Activated T-helper 2 cell treated with anti-CD3 and anti-CD28 coated beads, Interferon-gamma antibody, Interleukin-2, Interleukin-4, amounts not matched to agents 10 μg/mL and 5 μg/mL and 100 μg/mL, durations not matched to agents 14 hours and 24 hours and 36 hours (primary cell): ENCODE data around the gene ANK3. TPM values are rescaled to one million over a fixed set of nuclear protein-coding genes. Genes with fewer than 3 reads are reported as not detected.

Experiments
- DNase-seq: peaks from one replicate; pipeline ENCODE4 v3.0.0; 2021; ENCODE audit warnings: low spot score
- H3K27ac Mint-ChIP-seq: one replicate; pipeline ENCODE4 v1.8.0; 2021; ENCODE audit warnings: mixed read lengths
- H3K27me3 Mint-ChIP-seq: one replicate; pipeline ENCODE4 v1.8.0; 2021; ENCODE audit warnings: low read depth, mixed read lengths
- H3K36me3 Mint-ChIP-seq: one replicate; pipeline ENCODE4 v1.8.0; 2021; ENCODE audit warnings: low read depth, mixed read lengths
- H3K4me1 Mint-ChIP-seq: one replicate; pipeline ENCODE4 v1.8.0; 2021; ENCODE audit warnings: low read depth, mixed read lengths
- H3K4me3 Mint-ChIP-seq: one replicate; pipeline ENCODE4 v1.8.0; 2021; ENCODE audit warnings: low read depth, mild to moderate bottlenecking, moderate library complexity, mixed read lengths
- H3K9me3 Mint-ChIP-seq: one replicate; pipeline ENCODE4 v1.8.0; 2021; ENCODE audit warnings: mixed read lengths
- intact Hi-C: fragments of 100-400 bp; cut with micrococcal nuclease; formaldehyde crosslinking; loops from one replicate; pipeline ENCODE4 v1.15.1; 2023
- total RNA-seq: library from RNA; stranded (reverse); gene quantifications from 2 replicates; pipeline ENCODE4 v1.2.3, GENCODE V29; 2022

The ANK3 gene
- total RNA-seq, 1 donor from 2014 or later, result 14.4 TPM

GRCh38 chr10:60343254-60343653 lies 46.4 kb downstream of the ANK3 start:
- no peak for DNase-seq
- Mint-ChIP-seq H3K4me1 (no peaks in the 10 kb centered on the region), H3K9me3 (no peaks in the 10 kb centered on the region), H3K4me3 (no peak overlapping the region), H3K27ac (no peak overlapping the region), H3K27me3 (no peaks in the 10 kb centered on the region), H3K36me3 (no peaks in the 10 kb centered on the region)
- intact Hi-C loops, result no loop called here

- Mint-ChIP-seq H3K27me3 (no peaks in the 10 kb centered on the region), H3K36me3 (no peaks in the 10 kb centered on the region), H3K4me3 (no peak overlapping the region), H3K4me1 (no peaks in the 10 kb centered on the region), H3K9me3 (no peaks in the 10 kb centered on the region), H3K27ac (no peak overlapping the region)
- no peak for DNase-seq
- intact Hi-C loops, result no loop called here
These were observed 47.7 kb downstream of the ANK3 start for GRCh38 chr10:60341969-60342368.

GRCh38 chr10:60340973-60341372 lies 48.7 kb downstream of the ANK3 start:
- no peaks in the 10 kb centered on the region for H3K4me1 Mint-ChIP-seq
- H3K9me3 Mint-ChIP-seq, result no peaks in the 10 kb centered on the region
- no peak overlapping the region for H3K27ac Mint-ChIP-seq
- intact Hi-C loops, result no loop called here
- H3K4me3 Mint-ChIP-seq, result no peak overlapping the region
- no peaks in the 10 kb centered on the region for H3K36me3 Mint-ChIP-seq
- no peak for DNase-seq
- H3K27me3 Mint-ChIP-seq, result no peaks in the 10 kb centered on the region

GRCh38 chr10:60339757-60340156 lies 49.9 kb downstream of the ANK3 start:
- no peak overlapping the region for H3K27ac Mint-ChIP-seq
- no peaks in the 10 kb centered on the region for H3K4me1 Mint-ChIP-seq
- no peak overlapping the region for H3K4me3 Mint-ChIP-seq
- H3K36me3 Mint-ChIP-seq, result no peaks in the 10 kb centered on the region
- no peaks in the 10 kb centered on the region for H3K9me3 Mint-ChIP-seq
- H3K27me3 Mint-ChIP-seq, result no peaks in the 10 kb centered on the region
- intact Hi-C loops, result no loop called here
- DNase-seq, result no peak

- intact Hi-C loops, result no loop called here
- no peak overlapping the region for H3K27ac Mint-ChIP-seq
These were observed 50.9 kb downstream of the ANK3 start for GRCh38 chr10:60338786-60339185.

GRCh38 chr10:60338002-60338564 lies 51.6 kb downstream of the ANK3 start:
- no peaks in the 10 kb centered on the region for H3K36me3 Mint-ChIP-seq
- H3K9me3 Mint-ChIP-seq, result no peaks in the 10 kb centered on the region
- DNase-seq, result no peak
- H3K4me3 Mint-ChIP-seq, result no peak overlapping the region
- no peak overlapping the region for H3K27ac Mint-ChIP-seq
- no peaks in the 10 kb centered on the region for H3K27me3 Mint-ChIP-seq
- no peaks in the 10 kb centered on the region for H3K4me1 Mint-ChIP-seq
- intact Hi-C loops, result no loop called here

More at GRCh38 chr10:60338786-60339185, 50.9 kb downstream of the ANK3 start:
- Mint-ChIP-seq H3K27me3 (no peaks in the 10 kb centered on the region), H3K9me3 (no peaks in the 10 kb centered on the region), H3K4me1 (no peaks in the 10 kb centered on the region), H3K4me3 (no peak overlapping the region), H3K36me3 (no peaks in the 10 kb centered on the region)
- DNase-seq, result no peak

- Mint-ChIP-seq H3K36me3 (no peaks in the 10 kb centered on the region), H3K27ac (no peak overlapping the region), H3K4me1 (no peaks in the 10 kb centered on the region), H3K9me3 (no peaks in the 10 kb centered on the region), H3K27me3 (no peaks in the 10 kb centered on the region), H3K4me3 (no peak overlapping the region)
- intact Hi-C loops, result no loop called here
- DNase-seq, result no peak
These were observed 52.6 kb downstream of the ANK3 start for GRCh38 chr10:60336901-60337630.

GRCh38 chr10:60335708-60336107 lies 54.0 kb downstream of the ANK3 start:
- Mint-ChIP-seq H3K4me3 (no peak overlapping the region), H3K36me3 (no peaks in the 10 kb centered on the region), H3K27me3 (no peaks in the 10 kb centered on the region), H3K27ac (no peak overlapping the region), H3K4me1 (no peaks in the 10 kb centered on the region), H3K9me3 (no peaks in the 10 kb centered on the region)
- no peak for DNase-seq
- intact Hi-C loops, result no loop called here

GRCh38 chr10:60334991-60335390 lies 54.7 kb downstream of the ANK3 start:
- DNase-seq, result no peak
- no peaks in the 10 kb centered on the region for H3K27me3 Mint-ChIP-seq
- no peak overlapping the region for H3K27ac Mint-ChIP-seq
- intact Hi-C loops, result no loop called here
- H3K9me3 Mint-ChIP-seq, result no peaks in the 10 kb centered on the region
- H3K4me3 Mint-ChIP-seq, result no peak overlapping the region
- no peaks in the 10 kb centered on the region for H3K36me3 Mint-ChIP-seq
- H3K4me1 Mint-ChIP-seq, result no peaks in the 10 kb centered on the region

- Mint-ChIP-seq H3K27me3 (no peaks in the 10 kb centered on the region), H3K4me3 (no peak overlapping the region), H3K4me1 (no peaks in the 10 kb centered on the region), H3K9me3 (no peaks in the 10 kb centered on the region), H3K27ac (no peak overlapping the region), H3K36me3 (no peaks in the 10 kb centered on the region)
- DNase-seq, result no peak
- intact Hi-C loops, result no loop called here
These were observed 57.3 kb downstream of the ANK3 start for GRCh38 chr10:60332371-60332770.

- no peak overlapping the region for H3K27ac Mint-ChIP-seq
- H3K27me3 Mint-ChIP-seq, result no peaks in the 10 kb centered on the region
- H3K4me1 Mint-ChIP-seq, result no peaks in the 10 kb centered on the region
- no peaks in the 10 kb centered on the region for H3K9me3 Mint-ChIP-seq
- H3K4me3 Mint-ChIP-seq, result no peak overlapping the region
- H3K36me3 Mint-ChIP-seq, result no peaks in the 10 kb centered on the region
- intact Hi-C loops, result no loop called here
- DNase-seq, result no peak
These were observed 57.8 kb downstream of the ANK3 start for GRCh38 chr10:60331886-60332285.

GRCh38 chr10:60323162-60323561 lies 66.5 kb downstream of the ANK3 start:
- intact Hi-C loops, result no loop called here
- H3K4me1 Mint-ChIP-seq, result no peaks in the 10 kb centered on the region
- no peak overlapping the region for H3K4me3 Mint-ChIP-seq
- H3K36me3 Mint-ChIP-seq, result no peaks in the 10 kb centered on the region
- no peaks in the 10 kb centered on the region for H3K27me3 Mint-ChIP-seq
- no peak overlapping the region for H3K27ac Mint-ChIP-seq
- no peak for DNase-seq
- H3K9me3 Mint-ChIP-seq, result no peaks in the 10 kb centered on the region

- Mint-ChIP-seq H3K27ac (no peak overlapping the region), H3K27me3 (no peaks in the 10 kb centered on the region), H3K9me3 (no peaks in the 10 kb centered on the region), H3K36me3 (no peaks in the 10 kb centered on the region), H3K4me3 (no peak overlapping the region), H3K4me1 (no peaks in the 10 kb centered on the region)
- no peak for DNase-seq
- intact Hi-C loops, result no loop called here
These were observed 69.0 kb downstream of the ANK3 start for GRCh38 chr10:60320666-60321065.
